Kidney (tissue), 14 donors: ENCODE results near the gene ATE1. TPM values are rescaled to one million over a fixed set of nuclear protein-coding genes. Genes with fewer than 3 reads are reported as not detected.

ENCODE experiments used
- DNase-seq, 5 donors: peaks; one replicate each; pipeline ENCODE4 v3.0.0-alpha.2; 2013 to 2020
- FAIRE-seq: peaks from 2 replicates; lab custom pipeline; 2012; peaks lifted over from hg19 to GRCh38; lab: Jason Lieb, UNC
- H3K27ac ChIP-seq, 2 donors: one replicate each; pipeline ENCODE4 v1.7.0; 2013; ENCODE audit warnings: low read depth in 2 of 2, low read length in 2 of 2, inconsistent platforms in 1 of 2
- H3K27me3 ChIP-seq: one replicate; pipeline ENCODE4 v1.7.1; 2013; ENCODE audit warnings: low read length, inconsistent platforms; ENCODE audit not compliant: control insufficient read depth, insufficient read depth
- H3K36me3 ChIP-seq, 3 donors: one replicate each; pipeline versions ENCODE4 v1.7.0 to v1.7.1; 2013; ENCODE audit warnings: low read length in 3 of 3, control low read depth in 1 of 3, inconsistent platforms in 1 of 3; ENCODE audit not compliant: insufficient read depth in 3 of 3, control insufficient read depth in 2 of 3
- H3K4me1 ChIP-seq, 3 donors: one replicate each; pipeline versions ENCODE4 v1.7.0 to v1.7.1; 2013; ENCODE audit warnings: low read length in 3 of 3, inconsistent platforms in 1 of 3, low read depth in 1 of 3; ENCODE audit not compliant: control insufficient read depth in 2 of 3, insufficient read depth in 2 of 3
- H3K4me3 ChIP-seq, 3 donors: one replicate each; pipeline versions ENCODE4 v1.7.0 to v1.8.1; 2013; ENCODE audit warnings: low read length in 3 of 3, control low read depth in 1 of 3, inconsistent platforms in 1 of 3
- H3K9ac ChIP-seq, 3 donors: one replicate each; pipeline versions ENCODE4 v1.7.0 to v1.7.1; 2013; ENCODE audit warnings: low read length in 3 of 3, control low read depth in 1 of 3, inconsistent platforms in 1 of 3
- H3K9me3 ChIP-seq, 3 donors: one replicate each; pipeline versions ENCODE4 v1.7.0 to v1.7.1; 2013; ENCODE audit warnings: low read length in 3 of 3, control low read depth in 1 of 3, inconsistent platforms in 1 of 3; ENCODE audit not compliant: control insufficient read depth in 2 of 3, insufficient read depth in 1 of 3
- intact Hi-C: fragments of 100-400 bp; cut with DNase I; formaldehyde crosslinking; loops from one replicate; pipeline ENCODE4 v1.11.1; 2022
- polyA plus RNA-seq: library from polyadenylated mRNA; stranded (reverse); fragments of 350-450 nt; fragmentation: Illumina TruSeq; extraction: RNeasy Lipid Tissue Mini Kit (QIAGEN cat#74804); gene quantifications from one replicate; pipeline ENCODE4 v1.2.3, GENCODE V29; 2014; ENCODE audit warnings: low read depth, low replicate concordance; ENCODE audit not compliant: insufficient read depth
- total RNA-seq: library from RNA; stranded (reverse); fragmentation: NEBNext Ultra II Directional; extraction: Animal tissue kit (Norgen Biotek cat#: 25700); gene quantifications from one replicate; pipeline ENCODE4 v1.2.1, GENCODE V29; 2021
- TF ChIP-seq, protein P1 (sequence below): IDR thresholded peaks from 3 replicates; pipeline ENCODE4 v1.5.1; 2012; ENCODE audit warnings: mild to moderate bottlenecking, moderate library complexity, borderline replicate concordance; ENCODE audit not compliant: insufficient read depth; ENCODE audit errors: extremely low read depth
- donor health status: control.
- donor health status: control.
- donor health status: control.
- donor health status: control.
- donor health status: control.
- donor health status: DM: yes; HTN: yes; CAD: no.
- donor health status: Normal renal cell carcinoma (clear cell type).

The ATE1 gene
- total and polyA plus RNA-seq, 2 donors from 2014 or later = 9.8 to 31.0 TPM

DNA sequence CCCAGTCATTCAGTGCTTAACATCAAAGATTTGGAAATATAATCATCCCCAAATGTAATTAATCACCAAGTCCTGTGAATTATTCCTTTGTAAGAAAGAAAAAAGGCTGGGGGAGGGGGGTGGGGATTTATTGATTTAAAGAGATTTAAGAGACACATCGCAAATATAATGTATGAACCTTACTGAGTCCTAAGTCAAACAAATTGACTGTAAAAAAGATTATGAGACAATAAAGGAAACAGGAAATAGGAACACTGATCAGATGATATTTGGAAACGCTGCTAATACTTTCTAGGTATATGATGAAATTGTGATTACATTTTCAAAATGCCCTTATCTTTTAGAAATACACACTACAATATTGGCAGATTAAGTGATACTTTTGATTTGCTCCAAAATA, 92.5 kb downstream of the ATE1 start:
- Histone ChIP-seq H3K27ac (no peak overlapping the region), H3K4me1 (no peaks in the 10 kb centered on the region), H3K4me3 (no peak overlapping the region), H3K27me3 (no peaks in the 10 kb centered on the region), H3K9me3 (no peaks in the 10 kb centered on the region), H3K9ac (no peak overlapping the region), H3K36me3 (peaks cover 0 to 15% (median 0%) of the 10 kb centered on the region in 3 donors)
- TF ChIP-seq, protein P1, sequence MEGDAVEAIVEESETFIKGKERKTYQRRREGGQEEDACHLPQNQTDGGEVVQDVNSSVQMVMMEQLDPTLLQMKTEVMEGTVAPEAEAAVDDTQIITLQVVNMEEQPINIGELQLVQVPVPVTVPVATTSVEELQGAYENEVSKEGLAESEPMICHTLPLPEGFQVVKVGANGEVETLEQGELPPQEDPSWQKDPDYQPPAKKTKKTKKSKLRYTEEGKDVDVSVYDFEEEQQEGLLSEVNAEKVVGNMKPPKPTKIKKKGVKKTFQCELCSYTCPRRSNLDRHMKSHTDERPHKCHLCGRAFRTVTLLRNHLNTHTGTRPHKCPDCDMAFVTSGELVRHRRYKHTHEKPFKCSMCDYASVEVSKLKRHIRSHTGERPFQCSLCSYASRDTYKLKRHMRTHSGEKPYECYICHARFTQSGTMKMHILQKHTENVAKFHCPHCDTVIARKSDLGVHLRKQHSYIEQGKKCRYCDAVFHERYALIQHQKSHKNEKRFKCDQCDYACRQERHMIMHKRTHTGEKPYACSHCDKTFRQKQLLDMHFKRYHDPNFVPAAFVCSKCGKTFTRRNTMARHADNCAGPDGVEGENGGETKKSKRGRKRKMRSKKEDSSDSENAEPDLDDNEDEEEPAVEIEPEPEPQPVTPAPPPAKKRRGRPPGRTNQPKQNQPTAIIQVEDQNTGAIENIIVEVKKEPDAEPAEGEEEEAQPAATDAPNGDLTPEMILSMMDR = no peak
- intact Hi-C loops = no loop called here
- DNase-seq = no peak
- no peak for FAIRE-seq

DNA sequence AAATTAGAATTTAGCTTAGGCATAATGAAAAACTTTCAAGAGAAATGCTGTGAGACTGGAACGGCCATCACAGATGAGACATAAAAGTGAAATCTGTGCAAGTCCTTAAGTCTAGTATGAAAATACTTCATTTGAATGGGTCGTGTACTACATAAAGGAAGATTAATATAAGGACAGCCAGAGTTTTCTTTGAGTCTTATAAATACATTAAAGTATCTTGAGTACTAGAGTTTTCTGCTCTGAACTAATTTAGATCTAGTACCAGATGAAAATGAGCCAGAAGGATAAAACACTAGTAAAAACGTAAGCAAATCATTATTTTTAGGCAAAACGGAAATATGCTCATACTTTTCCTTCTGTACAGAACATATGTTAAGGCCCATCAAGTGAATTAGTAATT, 93.1 kb downstream of the ATE1 start:
- no peaks in the 10 kb centered on the region for H3K27me3 ChIP-seq
- intact Hi-C loops = no loop called here
- no peak overlapping the region for H3K4me3 ChIP-seq
- FAIRE-seq = no peak
- no peaks in the 10 kb centered on the region for H3K4me1 ChIP-seq
- H3K36me3 ChIP-seq = peaks cover 0 to 15% (median 0%) of the 10 kb centered on the region in 3 donors
- DNase-seq = no peak
- TF ChIP-seq, protein P1 = no peak
- H3K27ac ChIP-seq = no peak overlapping the region
- H3K9me3 ChIP-seq = no peaks in the 10 kb centered on the region
- H3K9ac ChIP-seq = no peak overlapping the region

DNA sequence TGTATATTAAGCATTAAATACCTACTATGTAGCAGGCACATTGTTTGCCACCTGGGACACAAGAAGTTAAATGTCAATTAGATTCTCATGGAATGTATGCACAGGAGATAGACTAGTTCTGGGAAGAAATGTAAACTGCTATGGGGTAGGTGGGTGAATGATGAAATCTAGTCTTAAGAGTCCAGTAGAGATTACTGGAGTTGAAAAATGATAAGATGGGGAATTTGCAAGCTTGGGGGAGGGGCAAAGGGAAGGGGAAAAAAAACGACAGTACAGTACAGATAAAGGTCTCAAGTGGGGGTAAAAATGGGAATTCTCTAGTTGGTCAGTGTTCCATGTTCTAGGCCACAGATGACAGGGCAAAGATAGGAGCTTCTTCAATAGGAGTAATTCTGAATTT, 94.4 kb downstream of the ATE1 start:
- DNase-seq (no peak), FAIRE-seq (no peak)
- intact Hi-C loops = no loop called here
- no peak overlapping the region for H3K27ac ChIP-seq
- H3K9ac ChIP-seq = no peak overlapping the region
- H3K4me1 ChIP-seq = no peaks in the 10 kb centered on the region
- peaks cover 0 to 15% (median 1%) of the 10 kb centered on the region in 3 donors for H3K36me3 ChIP-seq
- no peaks in the 10 kb centered on the region for H3K9me3 ChIP-seq
- H3K4me3 ChIP-seq = no peak overlapping the region
- TF ChIP-seq, protein P1 = no peak
- H3K27me3 ChIP-seq = no peaks in the 10 kb centered on the region

DNA sequence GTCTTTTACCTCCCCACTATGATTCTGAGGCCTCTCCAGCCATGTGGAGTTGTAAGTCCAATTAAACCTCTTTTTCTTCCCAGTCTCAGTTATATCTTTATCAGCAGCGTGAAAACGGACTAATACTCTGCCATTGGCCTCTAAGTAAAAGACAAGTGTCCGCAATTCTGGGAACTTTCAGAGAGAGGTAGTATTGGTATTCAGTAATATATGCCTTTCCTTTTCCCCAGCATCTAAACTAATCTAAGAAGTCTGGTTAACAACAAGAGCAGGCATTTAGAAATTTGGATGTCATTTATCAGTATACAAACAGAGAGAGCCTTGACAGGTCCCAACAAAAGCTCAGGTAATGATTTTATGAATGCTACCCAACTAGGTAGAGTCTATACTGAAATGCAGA, 95.2 kb downstream of the ATE1 start:
- FAIRE-seq (no peak), DNase-seq (no peak)
- intact Hi-C loops = no loop called here
- Histone ChIP-seq H3K36me3 (peaks cover 0 to 15% (median 6%) of the 10 kb centered on the region in 3 donors), H3K9me3 (no peaks in the 10 kb centered on the region), H3K9ac (no peak overlapping the region), H3K27ac (no peak overlapping the region), H3K4me3 (no peak overlapping the region), H3K27me3 (no peaks in the 10 kb centered on the region), H3K4me1 (no peaks in the 10 kb centered on the region)
- TF ChIP-seq, protein P1 = no peak
